Left lung (tissue), 10 donors: Measurements from ENCODE around the gene REEP1. TPM values are rescaled to one million over a fixed set of nuclear protein-coding genes. Genes with fewer than 3 reads are reported as not detected.

Experiments
- ATAC-seq: fragments of 200-7000 bp; cut with Tn5 transposase; one replicate; pipeline ENCODE4 v1.9.1; 2020; ENCODE audit warnings: moderate library complexity
- DNase-seq, 4 donors: peaks; one replicate each; pipeline ENCODE4 v3.0.0-alpha.2; 2013 to 2020
- H3K27ac ChIP-seq, 2 donors: fragments of 200-600 bp; sonication (generic) in 1 of 2; one replicate each; pipeline versions ENCODE4 v1.5.0 to v1.8.0; 2020 to 2021
- H3K27me3 ChIP-seq, 2 donors: fragments of 200-600 bp; sonication (generic) in 1 of 2; one replicate each; pipeline versions ENCODE4 v1.5.0 to v1.8.0; 2020 to 2021
- H3K36me3 ChIP-seq, 2 donors: fragments of 200-600 bp; sonication (generic) in 1 of 2; one replicate each; pipeline versions ENCODE4 v1.5.0 to v1.8.0; 2020 to 2021
- H3K4me1 ChIP-seq, 2 donors: fragments of 200-600 bp; one replicate each; pipeline ENCODE4 v1.8.0; 2021
- H3K4me3 ChIP-seq, 2 donors: fragments of 200-600 bp; sonication (generic) in 1 of 2; one replicate each; pipeline versions ENCODE4 v1.5.0 to v1.8.0; 2020 to 2021; ENCODE audit warnings: mild to moderate bottlenecking in 1 of 2
- H3K9me3 ChIP-seq, 2 donors: fragments of 200-600 bp; sonication (generic) in 1 of 2; one replicate each; pipeline versions ENCODE4 v1.5.0 to v1.8.0; 2020 to 2021
- intact Hi-C, 2 donors: fragments of 100-400 bp; cut with DNase I; formaldehyde crosslinking; loops; one replicate each; pipeline versions ENCODE4 v1.11.2 to v1.14.2; 2022
- microRNA-seq, 2 donors: library from miRNA; unstranded; fragments of <30 nt; microRNA quantifications; one replicate each; pipeline ENCODE4, GENCODE V29; 2019
- polyA plus RNA-seq, 6 donors: library from polyadenylated mRNA; unstranded; fragments of 120-200 nt; gene quantifications; one replicate each; pipeline ENCODE4 v1.2.1, GENCODE V29; 2013; ENCODE audit not compliant: insufficient read length in 6 of 6
- total RNA-seq, 2 donors: library from RNA; stranded (reverse); fragmentation: NEBNext Ultra II Directional; extraction: Animal tissue kit (Norgen Biotek cat#: 25700); gene quantifications; one replicate each; pipeline ENCODE4 v1.2.1, GENCODE V29; 2021
- TF ChIP-seq, protein P1 (sequence below), 2 donors: fragments of 200-600 bp; sonication (generic) in 1 of 2; IDR thresholded peaks; one replicate each; pipeline versions ENCODE4 v1.5.0 to v1.8.0; 2021; ENCODE audit warnings: antibody characterized with exemption in 2 of 2
- donor health status: DM: no; HTN: yes; CAD: no.
- donor health status: DM: no; HTN: no; CAD: no.

Gene REEP1
- total and polyA plus RNA-seq, 8 donors: 4.8 to 19.9 (median 17.1) TPM

- H3K27me3 ChIP-seq: no peaks in the 10 kb centered on the region
- ATAC-seq (no peak), DNase-seq (no peak)
- H3K9me3 ChIP-seq: no peaks in the 10 kb centered on the region
- TF ChIP-seq, protein P1, sequence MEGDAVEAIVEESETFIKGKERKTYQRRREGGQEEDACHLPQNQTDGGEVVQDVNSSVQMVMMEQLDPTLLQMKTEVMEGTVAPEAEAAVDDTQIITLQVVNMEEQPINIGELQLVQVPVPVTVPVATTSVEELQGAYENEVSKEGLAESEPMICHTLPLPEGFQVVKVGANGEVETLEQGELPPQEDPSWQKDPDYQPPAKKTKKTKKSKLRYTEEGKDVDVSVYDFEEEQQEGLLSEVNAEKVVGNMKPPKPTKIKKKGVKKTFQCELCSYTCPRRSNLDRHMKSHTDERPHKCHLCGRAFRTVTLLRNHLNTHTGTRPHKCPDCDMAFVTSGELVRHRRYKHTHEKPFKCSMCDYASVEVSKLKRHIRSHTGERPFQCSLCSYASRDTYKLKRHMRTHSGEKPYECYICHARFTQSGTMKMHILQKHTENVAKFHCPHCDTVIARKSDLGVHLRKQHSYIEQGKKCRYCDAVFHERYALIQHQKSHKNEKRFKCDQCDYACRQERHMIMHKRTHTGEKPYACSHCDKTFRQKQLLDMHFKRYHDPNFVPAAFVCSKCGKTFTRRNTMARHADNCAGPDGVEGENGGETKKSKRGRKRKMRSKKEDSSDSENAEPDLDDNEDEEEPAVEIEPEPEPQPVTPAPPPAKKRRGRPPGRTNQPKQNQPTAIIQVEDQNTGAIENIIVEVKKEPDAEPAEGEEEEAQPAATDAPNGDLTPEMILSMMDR (IDR thresholded peaks at IDR 0.05): no peak
- intact Hi-C loops: no loop called here
- no peak overlapping the region for H3K4me3 ChIP-seq
- no peak overlapping the region for H3K27ac ChIP-seq
- peaks cover 0 to 8% of the 10 kb centered on the region in 2 donors for H3K4me1 ChIP-seq
- H3K36me3 ChIP-seq: peaks cover 0 to 75% of the 10 kb centered on the region in 2 donors
Measured at GRCh38 chr2:86171295-86171694, 166.1 kb downstream of the REEP1 start.

DNA sequence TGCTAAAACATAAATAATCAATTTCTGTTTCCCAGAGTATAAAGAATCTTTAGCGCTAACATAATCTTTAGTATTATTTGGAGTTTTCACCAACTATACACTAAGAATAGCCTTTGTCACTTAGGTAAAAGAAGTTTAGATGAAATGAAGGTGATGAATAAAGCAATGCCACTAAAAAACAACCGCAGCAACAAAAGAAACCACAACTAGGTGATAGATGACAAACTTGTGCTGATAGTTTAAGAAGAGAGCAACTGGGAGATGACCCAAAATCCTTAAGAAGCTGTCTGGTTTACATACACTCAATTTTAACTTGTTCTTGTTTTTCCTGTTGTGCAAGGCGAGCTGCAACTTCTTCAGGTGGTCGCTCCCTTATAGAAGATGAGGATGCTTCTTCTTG is 167.0 kb downstream of the REEP1 start:
- TF ChIP-seq, protein P1 (IDR thresholded peaks at IDR 0.05): no peak
- Histone ChIP-seq H3K9me3 (no peaks in the 10 kb centered on the region), H3K27me3 (no peaks in the 10 kb centered on the region), H3K36me3 (peaks cover 0 to 82% of the 10 kb centered on the region in 2 donors), H3K4me3 (no peak overlapping the region), H3K4me1 (peaks cover 0 to 8% of the 10 kb centered on the region in 2 donors), H3K27ac (no peak overlapping the region)
- ATAC-seq (no peak), DNase-seq (no peak)
- intact Hi-C loops: no loop called here

Small RNA genes within 50 kb of the gene (microRNA-seq; reads per million reads assigned to microRNA genes)
- 0 reads per million in 2 donors for gene MIR4779

Other genes starting within 250 kb of the REEP1 start
- gene POLR1A, start 231.7 kb downstream of the REEP1 start, total RNA-seq: 10 to 100 TPM; 26.8 to 34.7 TPM
- 10 to 100 TPM; 18.6 to 23.9 (median 21.7) TPM for gene POLR1A, start 231.7 kb downstream of the REEP1 start, polyA plus RNA-seq
- gene PTCD3, start 231.4 kb downstream of the REEP1 start, total RNA-seq: 10 to 100 TPM; 76.8 to 80.5 TPM
- 100 to 1,000 TPM; 121 to 175 (median 141) TPM for gene PTCD3, start 231.4 kb downstream of the REEP1 start, polyA plus RNA-seq
- gene IMMT, start 142.2 kb downstream of the REEP1 start, total RNA-seq: 10 to 100 TPM; 66.8 to 79.7 TPM
- gene IMMT, start 142.2 kb downstream of the REEP1 start, polyA plus RNA-seq: 10 to 100 TPM; 73.2 to 94.1 (median 86.1) TPM
- gene MRPL35, start 138.2 kb downstream of the REEP1 start, total RNA-seq: 10 to 100 TPM; 27.0 to 28.5 TPM
- gene MRPL35, start 138.2 kb downstream of the REEP1 start, polyA plus RNA-seq: 10 to 100 TPM; 29.6 to 40.2 (median 36.5) TPM
- 10 to 100 TPM; 39.3 to 40.5 TPM for gene KDM3A, start 103.7 kb upstream of the REEP1 start, total RNA-seq
- 100 to 1,000 TPM in 2 of 6 donors, 10 to 100 TPM in 4; 70.9 to 115 (median 82.1) TPM for gene KDM3A, start 103.7 kb upstream of the REEP1 start, polyA plus RNA-seq
- 100 to 1,000 TPM; 117 to 134 TPM for gene CHMP3, start 225.8 kb upstream of the REEP1 start, total RNA-seq
- 100 to 1,000 TPM; 144 to 159 (median 152) TPM for gene CHMP3, start 225.8 kb upstream of the REEP1 start, polyA plus RNA-seq